ENCODE results near the gene SMIM43. TPM values are rescaled to one million over a fixed set of nuclear protein-coding genes. Genes with fewer than 3 reads are reported as not detected.

Gene SMIM43
- total RNA-seq, 1 experiment from 2014 or later = not detected

- Histone ChIP-seq H3K36me3 (ENCODE audit: control insufficient read depth in 1 of 2, insufficient read depth in 2 of 2, low read length in 2 of 2) (no peaks in the 10 kb centered on the region), H3K4me1 (ENCODE audit: control insufficient read depth in 1 of 2, insufficient read depth in 2 of 2, low read length in 2 of 2) (no peaks in the 10 kb centered on the region), H3K27ac (ENCODE audit: low read depth, low read length) (no peak overlapping the region), H3K27me3 (ENCODE audit: insufficient read depth, low read length) (no peaks in the 10 kb centered on the region), H3K4me2 (ENCODE audit: low read length) (no peak overlapping the region), H3K9me3 (ENCODE audit: control insufficient read depth in 1 of 2, insufficient read depth in 1 of 2, low read depth in 1 of 2, low read length in 2 of 2) (no peaks in the 10 kb centered on the region), H3K79me2 (ENCODE audit: insufficient read depth, low read length) (no peaks in the 10 kb centered on the region), H3K9ac (ENCODE audit: low read length) (no peak overlapping the region), H2AFZ (ENCODE audit: low read depth, low read length, poor library complexity, severe bottlenecking) (no peak overlapping the region), H3K9me2 (ENCODE audit: insufficient read depth) (no peaks in the 10 kb centered on the region), H4K20me1 (ENCODE audit: insufficient read depth) (no peaks in the 10 kb centered on the region), H3K4me3 (replicated peaks in 1 of 2; ENCODE audit: low read depth in 1 of 2, low read length in 2 of 2) (no peak overlapping the region)
- TF ChIP-seq SP1 (IDR thresholded peaks at IDR 0.05; ENCODE audit: low read depth) = no peak
- TF ChIP-seq REST (IDR thresholded peaks at IDR 0.05; ENCODE audit: low read depth) = no peak
- TF ChIP-seq SRF (IDR thresholded peaks at IDR 0.05; ENCODE audit: low read depth) = no peak
- no peak for TF ChIP-seq EZH2phosphoT487 (IDR thresholded peaks at IDR 0.05; ENCODE audit: borderline replicate concordance)
- TF ChIP-seq POLR2A (IDR thresholded peaks at IDR 0.05; ENCODE audit: borderline replicate concordance, extremely low read depth, insufficient read depth, insufficient read length) = no peak
- no peak for TF ChIP-seq POLR2AphosphoS5 (IDR thresholded peaks at IDR 0.05; ENCODE audit: low read depth, low read length)
- no peak for TF ChIP-seq TCF7L2 (IDR thresholded peaks at IDR 0.05; ENCODE audit: borderline replicate concordance, extremely low read depth, insufficient read depth, insufficient read length)
- TF ChIP-seq MAX (IDR thresholded peaks at IDR 0.05) = no peak
- TF ChIP-seq EZH2 (IDR thresholded peaks at IDR 0.05) = no peak
- TF ChIP-seq JUND (IDR thresholded peaks at IDR 0.05) = no peak
- TF ChIP-seq YY1 (IDR thresholded peaks at IDR 0.05; ENCODE audit: extremely low read depth, insufficient replicate concordance, low read depth, low read length) = no peak
- TF ChIP-seq ZBTB33 (IDR thresholded peaks at IDR 0.05; ENCODE audit: extremely low read depth, insufficient replicate concordance, low read length) = no peak
- TF ChIP-seq RAD21 (IDR thresholded peaks at IDR 0.05; ENCODE audit: low read depth) = no peak
- TF ChIP-seq CEBPB (IDR thresholded peaks at IDR 0.05; ENCODE audit: low read depth) = no peak
- ChIA-PET CTCF (no interaction called here), RAD21 (ENCODE audit: low non-redundant PET in 1 of 2, low total read pairs in 2 of 2, uncharacterized antibody in 2 of 2, unreplicated experiment in 2 of 2) (no interaction called here), POLR2A (interaction anchor here (0.6 kb wide), 1 partner anchor 674 kb away, joined by 4 read pairs; no protein-coding TSS in a partner anchor)
- no peak for DNase-seq (ENCODE audit: low read depth, low spot score)
- intact Hi-C loops (cut with micrococcal nuclease) = no loop called here
- BruUV-seq (replicated peaks) = no TSS peak
- ATAC-seq = no peak
These were observed 4.4 kb upstream of the SMIM43 start for GRCh38 chr4:121769341-121769740.
